Esophagus squamous epithelium (tissue), 4 donors: ENCODE results near the gene INPP4B.

ENCODE experiments used
- CTCF ChIP-seq, 6 experiments: fragments of 450-650 bp in 4 of 6; fragments of 200-600 bp in 2 of 6; sonication (generic) in 2 of 6; IDR thresholded peaks; one replicate each; pipeline ENCODE4 v1.5.1; 2016 to 2019; ENCODE audit warnings: antibody characterized with exemption in 6 of 6, mild to moderate bottlenecking in 4 of 6, moderate library complexity in 4 of 6
- POLR2A ChIP-seq, 4 donors: fragments of 450-650 bp; IDR thresholded peaks; one replicate each; pipeline ENCODE4 v1.6.1; 2017; ENCODE audit warnings: antibody characterized with exemption in 4 of 4, mild to moderate bottlenecking in 4 of 4, moderate library complexity in 3 of 4

DNA sequence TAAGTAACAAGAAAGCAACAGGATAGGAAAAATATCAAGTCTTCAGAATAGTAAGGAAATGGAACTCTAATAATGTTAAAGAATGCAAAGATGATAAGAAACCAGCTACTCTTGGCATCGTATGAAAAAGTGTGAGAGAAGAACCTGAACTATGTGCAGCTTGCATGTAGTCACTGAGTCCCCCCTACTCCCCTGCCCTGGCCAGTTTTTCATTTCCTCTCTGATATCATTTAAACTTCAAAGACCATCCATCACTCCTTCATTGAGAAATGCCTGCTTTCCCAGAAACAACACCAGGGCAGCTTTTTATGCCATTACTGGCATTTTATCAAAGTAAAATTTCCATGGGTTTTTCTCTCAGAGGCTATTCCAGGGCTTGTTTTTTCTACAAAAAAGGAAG lies 28.1 kb downstream of the INPP4B start:
- TF ChIP-seq CTCF (IDR thresholded peaks at IDR 0.05) (no peak), POLR2A (IDR thresholded peaks at IDR 0.05) (no peak)
